Epithelial cell of prostate (primary cell): ENCODE measurements around the gene CMBL.
A peak's percentile ranks its signal among the peaks of the same experiment; 100 is the strongest.
"Not testable (repeated sequence)": the region's sequence is repeated elsewhere in the genome, so short reads cannot be mapped to it uniquely, and the experiment has no call there.

ENCODE experiments used
- DNase-seq: peaks from one replicate; pipeline ENCODE4 v3.0.0-alpha.2; 2011; ENCODE audit warnings: low read depth, low spot score
- H3K27ac ChIP-seq: fragments of 450-650 bp; 2 replicates; pipeline ENCODE4 v1.5.1; 2017; ENCODE audit warnings: mild to moderate bottlenecking

CMBL gene

DNA sequence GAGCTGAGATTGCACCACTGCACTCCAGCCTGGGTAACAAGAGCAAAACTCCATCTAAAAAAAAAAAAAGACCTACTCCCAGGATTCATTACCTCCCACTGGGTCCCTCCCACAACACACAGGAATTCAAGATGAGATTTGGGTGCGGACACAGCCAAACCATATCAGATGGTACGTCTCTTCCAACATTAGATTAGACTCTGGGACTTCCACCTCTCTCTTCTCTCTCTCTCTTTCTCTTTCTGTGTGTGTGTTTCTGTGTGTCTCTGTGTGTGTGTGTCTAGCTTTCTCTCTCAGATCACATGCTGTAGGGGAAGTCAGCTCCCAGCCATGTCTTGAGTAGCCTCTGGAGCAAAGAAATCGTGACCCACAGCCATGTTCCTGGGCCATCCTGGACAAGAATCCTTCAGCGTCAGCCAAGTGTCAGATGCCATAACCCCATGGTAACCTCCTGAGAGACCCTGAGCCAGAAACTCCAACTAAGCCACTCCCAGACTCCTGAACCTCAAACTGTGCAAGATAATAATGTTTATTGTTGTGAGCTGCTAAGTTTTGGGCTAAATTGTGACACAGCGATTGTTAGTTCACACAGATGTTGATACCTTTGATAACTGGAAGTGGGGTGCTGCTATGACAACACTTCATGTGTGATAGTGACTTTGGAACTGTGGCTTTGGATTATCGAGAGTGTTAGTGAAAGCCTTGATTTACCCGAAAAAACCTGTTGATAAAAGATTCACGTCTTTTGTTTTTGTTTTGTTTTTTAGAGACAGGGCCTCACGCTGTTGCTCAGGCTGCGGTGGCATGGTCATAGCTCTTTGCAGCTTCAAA is 4.1 kb upstream of the CMBL start:
- no peak for DNase-seq
- no peak overlapping the region for H3K27ac ChIP-seq

DNA sequence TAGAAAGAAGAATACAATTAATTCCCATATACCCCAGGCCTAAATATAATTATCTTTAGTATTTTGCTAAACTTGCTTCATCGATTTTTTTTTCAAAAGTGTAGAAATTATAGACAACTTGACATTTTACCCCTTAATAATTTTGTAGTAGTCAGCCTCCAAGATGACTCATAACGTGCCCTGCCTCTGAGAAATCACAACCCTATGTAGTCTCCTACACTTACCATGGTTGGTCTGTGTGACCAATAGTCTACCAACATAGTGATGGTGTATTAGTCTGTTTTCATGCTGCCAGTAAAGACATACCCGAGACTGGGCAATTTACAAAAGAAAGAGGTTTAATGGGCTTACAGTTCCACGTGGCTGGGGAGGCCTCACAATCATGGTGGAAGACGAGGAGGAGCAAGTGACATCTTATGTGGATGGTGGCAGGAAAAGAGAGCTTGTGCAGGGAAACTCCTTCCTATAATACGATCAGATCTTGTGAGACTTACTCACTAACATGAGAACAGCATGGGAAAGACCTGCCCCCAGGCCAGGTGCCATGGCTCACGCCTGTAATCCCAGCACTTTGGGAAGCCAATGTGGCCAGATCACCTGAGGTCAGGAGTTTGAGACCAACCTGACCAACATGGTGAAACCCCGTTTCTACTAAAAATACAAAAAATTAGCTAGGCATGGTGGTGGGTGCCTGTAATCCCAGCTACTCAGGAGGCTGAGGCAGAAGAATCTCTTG is 3.3 kb upstream of the CMBL start:
- H3K27ac ChIP-seq: peak overlapping the region; percentile 74
- DNase-seq: not testable (repeated sequence)

DNA sequence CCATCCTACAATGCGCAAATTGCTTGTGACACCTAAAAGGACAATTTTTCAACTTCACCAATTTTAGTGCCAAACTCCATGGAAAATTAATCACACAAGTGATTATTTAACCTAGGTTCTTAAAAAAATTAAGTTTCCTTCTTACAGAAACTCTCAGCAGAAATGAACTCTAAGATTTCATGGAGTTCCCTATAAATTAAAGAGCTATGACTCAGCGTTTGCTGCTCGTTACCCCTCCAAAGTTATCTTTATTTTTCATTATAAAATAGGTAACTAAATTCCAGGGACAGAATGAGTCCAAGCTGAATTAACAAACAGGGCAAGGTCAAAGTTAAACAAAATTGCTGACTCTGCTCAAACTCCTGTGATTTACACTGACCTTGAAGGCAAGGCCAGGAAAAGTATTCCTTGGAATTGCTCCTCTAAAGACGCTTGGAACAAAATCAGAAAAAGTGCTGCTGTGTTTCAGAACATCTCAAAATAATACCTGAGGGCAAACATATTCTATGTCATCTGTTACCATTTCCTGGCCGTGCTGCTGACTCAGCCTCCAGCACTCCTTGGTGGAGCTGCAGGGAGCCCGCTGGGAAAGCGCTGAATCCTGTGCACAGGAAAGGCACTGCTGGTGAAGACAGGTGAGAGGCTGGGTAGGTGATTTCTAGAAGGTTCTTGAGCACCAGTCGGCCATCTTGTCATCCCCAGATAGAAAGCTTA is 2.5 kb upstream of the CMBL start:
- peak; percentile 41 for DNase-seq
- H3K27ac ChIP-seq: peak overlapping the region; percentile 74

DNA sequence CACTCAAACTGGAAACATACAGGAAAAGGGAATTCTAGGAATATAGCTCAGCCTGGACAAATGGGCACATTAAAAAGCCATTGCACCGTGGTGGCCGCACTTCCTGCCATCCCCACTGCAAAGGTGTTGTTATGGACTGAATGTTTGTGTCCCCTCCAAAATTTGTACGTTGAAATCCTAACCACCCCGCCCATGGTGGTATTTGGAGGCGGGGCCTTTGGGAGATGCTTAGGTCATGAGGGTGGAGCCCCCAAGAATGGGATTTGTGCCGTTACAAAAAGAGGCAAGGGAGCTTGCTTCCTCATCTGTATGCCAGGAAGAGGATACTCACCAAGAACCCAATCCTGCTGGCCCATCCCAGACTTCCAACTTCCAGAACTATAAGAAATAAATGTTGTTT is 1.1 kb upstream of the CMBL start:
- no peak for DNase-seq
- H3K27ac ChIP-seq: no peak overlapping the region

DNA sequence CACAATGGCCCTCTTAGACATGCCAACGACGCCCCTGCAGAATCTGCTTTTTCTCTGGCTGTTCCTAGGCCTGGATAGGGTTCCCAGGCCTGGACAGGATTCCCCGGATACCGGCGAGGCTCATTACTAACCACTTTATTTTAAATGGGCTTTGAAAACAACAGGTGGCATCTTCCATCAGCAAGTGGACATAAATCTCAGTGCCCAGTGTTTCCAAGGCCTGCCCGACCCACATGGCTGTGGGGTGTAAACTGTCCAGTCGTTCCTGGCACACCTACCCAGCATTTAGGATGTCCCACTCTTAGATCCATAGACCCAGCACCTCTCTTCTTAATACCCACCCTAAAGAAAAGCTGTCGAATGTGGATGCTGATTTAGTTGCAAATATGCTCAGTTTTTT is 896 bp downstream of the CMBL start:
- DNase-seq: no peak
- no peak overlapping the region for H3K27ac ChIP-seq

DNA sequence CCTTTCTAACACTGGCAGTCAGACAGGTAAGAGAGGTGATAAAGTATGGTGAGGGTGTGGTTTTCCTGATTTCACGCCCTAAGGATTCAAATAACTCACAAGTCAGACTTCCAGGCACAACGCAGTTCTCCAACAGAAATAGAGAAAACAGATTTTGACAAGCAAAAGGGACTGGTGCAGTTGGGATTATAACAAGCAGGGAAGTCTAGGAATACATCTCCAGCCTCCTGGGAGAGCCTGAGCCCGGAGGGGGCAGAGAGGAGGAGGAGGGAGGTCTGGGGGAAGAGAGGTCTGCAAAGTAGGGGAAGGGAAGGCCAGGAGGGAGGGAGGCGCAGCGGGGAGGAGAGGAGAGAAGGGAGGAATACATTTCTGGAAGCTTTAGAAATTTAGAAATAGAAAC is 1.6 kb downstream of the CMBL start:
- no peak for DNase-seq
- H3K27ac ChIP-seq: no peak overlapping the region

DNA sequence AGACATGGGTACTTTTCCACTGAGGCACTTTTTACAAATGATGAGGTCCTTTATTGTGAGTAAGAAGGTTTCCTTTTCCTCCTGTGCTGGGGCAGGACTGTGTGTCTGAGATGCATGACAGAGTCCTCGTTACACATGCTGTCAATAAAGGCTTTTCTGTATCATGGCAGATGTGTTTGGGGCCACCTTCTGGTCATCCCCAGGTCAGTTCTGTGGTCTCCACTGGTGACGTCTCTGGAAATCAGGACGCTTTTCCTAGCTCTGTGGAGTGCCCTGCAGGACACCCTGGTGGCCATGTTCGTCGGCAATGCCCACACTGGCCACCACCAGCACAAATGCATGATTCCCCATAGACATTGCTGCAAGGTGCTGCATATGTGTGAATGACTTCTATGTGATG is 2.8 kb downstream of the CMBL start:
- H3K27ac ChIP-seq: no peak overlapping the region
- DNase-seq: no peak

DNA sequence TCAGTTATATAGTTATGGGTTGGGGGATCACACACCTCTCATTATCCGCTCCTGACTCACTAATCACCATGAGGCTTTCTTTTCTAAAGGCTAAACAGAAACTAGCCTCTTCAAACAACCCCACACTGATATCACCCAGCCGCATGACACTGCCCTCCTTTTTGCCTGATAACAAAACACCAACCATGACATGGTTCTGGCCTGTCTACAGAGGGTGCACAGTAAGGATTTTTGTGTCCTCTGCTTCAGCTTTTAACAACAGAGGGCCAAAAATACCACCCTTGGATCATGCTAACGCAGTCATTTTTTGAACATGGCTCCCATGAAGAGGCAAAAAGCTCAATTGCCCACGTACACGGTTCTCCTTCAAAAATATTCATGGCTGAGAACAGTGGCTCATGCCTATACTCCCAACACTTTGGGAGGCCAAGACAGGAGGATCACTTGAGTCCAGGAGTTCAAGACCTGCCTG is 4.0 kb downstream of the CMBL start:
- no peak for DNase-seq
- no peak overlapping the region for H3K27ac ChIP-seq

DNA sequence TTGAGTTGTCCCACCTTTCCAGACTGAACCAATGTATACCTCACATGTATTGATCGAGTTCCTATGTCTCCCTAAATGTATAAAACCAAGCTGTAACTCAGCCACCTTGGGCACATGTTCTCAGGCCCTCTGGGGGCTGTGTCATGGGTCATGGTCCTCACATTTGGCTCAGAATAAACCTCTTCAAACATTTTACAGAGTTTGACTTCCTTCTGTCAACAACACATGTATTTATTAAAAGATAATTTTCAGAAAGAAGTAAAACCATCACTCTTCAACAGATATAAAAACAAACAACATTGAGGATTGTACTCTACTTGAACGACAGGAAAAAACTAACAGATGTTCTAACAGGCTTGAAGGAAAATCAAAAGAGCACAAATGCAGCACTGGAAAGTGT is 4.5 kb downstream of the CMBL start:
- H3K27ac ChIP-seq: no peak overlapping the region
- no peak for DNase-seq

DNA sequence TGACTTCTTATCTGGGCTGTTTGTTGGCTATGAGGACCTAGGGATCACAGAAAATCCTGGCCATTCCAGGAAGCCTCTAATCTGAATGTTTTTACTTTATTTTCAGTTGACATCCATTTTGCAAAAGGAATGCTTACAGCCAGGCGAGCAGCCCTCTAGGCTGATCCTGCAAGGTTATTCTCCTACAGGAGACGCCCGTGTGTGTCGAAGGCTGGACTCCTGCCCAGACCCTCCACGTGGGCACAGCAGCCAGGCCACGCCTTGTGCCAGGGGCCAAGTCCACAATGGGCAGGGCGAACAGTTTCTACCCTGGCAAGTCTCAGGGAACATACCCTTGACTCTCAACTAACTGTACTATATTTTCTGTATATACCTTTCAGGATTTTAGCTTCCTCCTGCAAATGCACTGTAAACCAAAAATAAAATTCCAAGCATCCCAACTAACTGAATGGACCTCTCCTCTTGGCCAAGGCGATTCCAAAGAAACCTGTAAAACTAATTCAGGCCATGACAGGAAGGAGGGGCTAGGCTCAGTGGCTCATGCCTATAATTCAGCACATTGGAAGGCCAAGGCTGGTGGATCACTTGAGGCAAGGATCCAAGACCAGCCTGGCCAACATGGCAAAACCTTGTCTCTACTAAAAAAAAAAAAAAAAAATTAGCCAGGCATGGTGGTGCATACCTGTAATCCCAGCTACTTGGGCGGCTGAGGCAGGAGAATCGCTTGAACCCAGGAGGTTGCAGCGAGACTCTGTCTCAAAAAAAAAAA is 5.7 kb downstream of the CMBL start:
- DNase-seq: no peak

DNA sequence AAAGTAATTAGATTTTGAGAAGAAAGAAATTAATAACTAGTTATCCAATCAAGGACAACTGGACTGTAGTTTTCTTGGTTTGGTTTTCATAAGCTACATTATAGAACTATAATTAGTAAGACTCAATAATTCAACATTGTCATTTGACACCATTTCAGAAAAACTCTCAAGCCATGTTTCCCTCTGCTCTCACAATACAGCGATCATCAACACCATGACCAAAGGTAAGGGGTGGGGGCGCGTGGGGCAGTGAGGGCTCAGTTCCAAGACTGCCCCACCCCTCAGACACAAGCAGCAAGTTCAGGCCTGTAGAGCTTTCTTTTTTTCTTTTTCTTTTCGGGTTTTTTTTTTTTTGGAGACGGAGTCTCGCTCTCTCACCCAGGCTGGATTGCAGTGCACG is 6.4 kb downstream of the CMBL start:
- H3K27ac ChIP-seq: no peak overlapping the region
- DNase-seq: no peak

More for the DNA sequence above, 5.7 kb downstream of the CMBL start:
- no peak overlapping the region for H3K27ac ChIP-seq

DNA sequence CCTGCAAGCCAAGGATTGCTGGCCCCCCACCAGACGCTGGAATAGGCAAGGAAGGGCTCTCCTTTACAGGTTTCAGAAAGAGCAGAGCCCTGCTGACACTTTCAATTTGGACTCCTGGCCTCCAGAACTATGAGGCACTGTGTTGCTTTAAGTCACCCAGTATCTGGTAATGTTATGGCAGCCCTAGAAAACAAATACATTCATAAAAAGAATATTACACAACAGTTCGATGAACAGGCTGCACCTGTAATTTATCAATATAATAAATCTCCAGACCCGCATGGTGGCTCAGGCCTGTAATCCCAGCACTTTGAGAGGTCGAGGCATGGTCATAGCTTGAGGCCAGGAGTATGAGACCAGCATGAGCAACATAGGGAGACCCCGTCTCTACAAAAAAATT is 7.5 kb downstream of the CMBL start:
- no peak for DNase-seq
- H3K27ac ChIP-seq: no peak overlapping the region

DNA sequence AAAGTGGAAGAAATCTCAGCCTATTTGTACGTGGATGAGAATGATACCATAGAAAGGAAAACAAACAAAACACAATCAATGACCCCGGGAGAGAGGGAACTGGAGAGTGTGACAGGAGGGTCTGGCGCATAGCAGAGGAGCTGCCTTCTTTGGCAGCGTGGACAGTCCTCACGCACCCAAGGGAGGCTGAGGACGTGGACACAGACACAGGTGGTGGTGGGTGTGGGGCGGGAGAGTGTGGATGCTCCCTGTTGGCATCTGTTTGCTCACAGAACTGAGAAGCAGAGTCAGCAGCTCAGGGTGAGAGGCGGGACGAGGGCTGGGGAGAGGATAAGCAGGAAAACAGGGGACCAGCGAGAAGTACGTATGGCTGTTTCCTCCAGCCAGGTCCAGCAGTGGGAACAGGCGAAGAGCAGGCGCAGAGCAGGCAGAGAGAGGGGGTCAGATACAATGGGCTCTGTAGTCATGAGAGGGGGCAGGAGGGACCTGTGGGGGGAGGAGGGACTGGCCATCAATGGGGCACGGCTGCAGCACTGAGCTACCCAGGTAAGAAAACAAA is 10.0 kb downstream of the CMBL start:
- H3K27ac ChIP-seq: no peak overlapping the region
- no peak for DNase-seq

DNA sequence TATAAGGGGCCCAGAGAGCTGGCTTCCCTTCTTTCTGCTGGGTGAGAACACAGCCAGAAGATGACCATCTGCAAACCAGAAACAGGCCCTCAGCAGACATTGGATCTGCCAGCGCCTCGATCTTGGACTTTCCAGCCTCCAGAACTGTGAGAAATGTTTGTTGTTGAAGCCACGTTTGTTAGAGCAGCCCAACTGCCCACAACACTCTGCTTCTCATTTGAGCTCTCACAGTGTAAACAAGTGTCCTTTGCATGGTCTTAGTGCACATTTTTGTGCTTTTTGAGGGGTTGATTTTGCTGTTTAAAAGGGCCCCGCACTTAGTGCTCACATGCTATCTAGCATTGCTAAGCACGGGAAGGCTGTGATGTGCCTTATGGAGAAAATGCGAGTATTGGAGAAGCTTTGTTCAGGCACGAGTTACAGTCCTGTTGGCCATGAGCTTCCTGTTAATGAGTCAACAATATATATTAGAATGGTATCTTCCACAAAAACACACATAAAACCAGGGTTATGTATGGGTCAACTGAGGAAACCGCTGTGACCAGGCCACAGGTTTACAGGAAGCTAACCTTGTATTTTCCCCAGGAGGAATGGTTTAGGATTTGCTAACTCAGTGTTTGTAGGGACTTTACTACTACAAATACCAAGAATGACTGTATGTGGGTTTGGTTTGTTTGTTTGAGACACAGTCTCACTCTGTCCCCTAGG is 11.9 kb downstream of the CMBL start:
- DNase-seq: peak; percentile 27
- H3K27ac ChIP-seq: no peak overlapping the region

DNA sequence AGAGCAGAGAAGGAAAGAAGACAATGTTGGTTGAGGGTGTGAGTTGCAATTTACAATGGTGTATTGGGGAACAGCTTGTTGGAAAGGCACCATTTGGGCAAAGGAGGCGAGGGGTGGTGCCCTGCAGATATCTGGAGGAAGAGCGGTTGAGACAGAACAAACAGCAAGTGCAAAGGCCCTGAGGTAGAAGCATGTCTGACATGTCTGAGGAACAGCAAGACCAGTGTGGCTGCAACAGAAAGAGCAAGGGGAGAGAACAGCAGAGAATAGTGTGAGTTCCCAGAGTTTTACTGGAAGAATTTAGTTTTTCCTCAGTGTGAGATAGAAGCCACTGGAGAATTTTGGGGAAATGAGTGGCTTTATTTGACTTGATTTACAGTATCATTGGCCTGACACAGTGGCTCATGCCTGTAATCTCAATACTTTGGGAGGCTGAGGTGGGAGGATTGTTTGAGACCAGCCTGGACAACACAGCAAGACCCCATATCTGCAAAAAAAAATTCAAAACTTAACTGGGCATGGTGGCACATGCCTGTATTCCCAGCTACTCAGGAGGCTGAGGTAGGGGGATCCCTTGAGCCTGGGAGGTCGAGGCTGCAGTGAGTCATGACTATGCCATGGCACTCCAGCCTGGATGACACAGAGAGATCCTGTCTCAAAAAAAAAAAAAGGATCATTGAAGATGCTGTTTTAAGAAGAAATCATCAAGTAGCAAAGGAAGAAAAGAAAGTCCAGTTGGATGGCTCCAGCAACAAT is 13.6 kb downstream of the CMBL start:
- no peak for DNase-seq
- H3K27ac ChIP-seq: no peak overlapping the region

DNA sequence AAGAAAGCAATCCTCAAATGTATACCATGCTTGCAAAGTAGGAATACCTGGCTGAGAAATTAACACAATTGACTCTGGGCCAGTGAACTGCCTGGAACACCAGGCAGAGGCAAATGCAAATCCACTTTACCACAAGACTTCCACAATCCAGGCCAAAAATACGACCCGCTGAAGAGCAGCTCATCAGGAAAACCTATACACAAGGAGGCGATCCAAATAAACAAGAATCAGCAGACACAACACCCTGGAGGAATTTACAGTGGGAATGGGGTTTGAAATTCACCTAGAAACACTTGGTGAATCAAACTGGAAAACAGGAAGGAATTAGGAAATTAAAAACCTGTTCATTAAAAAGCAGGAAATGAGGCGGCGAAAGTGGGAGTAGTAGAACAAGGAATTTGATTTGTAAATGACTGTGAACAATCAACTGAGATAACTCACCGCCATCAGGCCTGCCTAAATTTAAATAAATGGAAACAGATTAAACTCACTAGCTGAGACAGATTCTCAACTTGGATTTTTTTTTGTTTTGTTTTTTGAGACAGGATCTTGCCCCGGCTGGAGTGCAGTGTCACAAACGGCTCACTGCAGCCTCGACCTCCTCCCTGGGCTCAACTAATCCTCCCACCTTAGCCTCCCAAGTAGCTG is 15.9 kb downstream of the CMBL start:
- H3K27ac ChIP-seq: no peak overlapping the region

DNA sequence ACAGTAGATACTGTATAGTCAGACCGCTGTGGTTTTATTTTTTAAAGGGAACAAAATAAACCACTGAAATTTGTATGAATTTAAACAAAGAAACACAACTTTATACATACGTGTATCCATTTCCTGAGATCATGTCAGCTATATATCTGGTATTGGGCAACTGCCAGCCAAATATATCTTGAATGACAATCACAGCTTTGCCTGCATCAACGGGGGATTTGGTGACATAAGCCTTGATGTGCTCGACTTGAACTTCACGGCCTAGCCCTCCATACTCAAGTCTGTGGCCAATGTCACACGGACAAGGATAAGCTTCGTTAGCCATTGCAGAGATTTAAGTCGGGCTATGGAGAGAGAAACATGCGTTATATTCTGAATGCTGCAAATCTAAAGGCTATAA is 17.3 kb downstream of the CMBL start:
- H3K27ac ChIP-seq: no peak overlapping the region
- DNase-seq: no peak

More for the DNA sequence above, 15.9 kb downstream of the CMBL start:
- DNase-seq: no peak

DNA sequence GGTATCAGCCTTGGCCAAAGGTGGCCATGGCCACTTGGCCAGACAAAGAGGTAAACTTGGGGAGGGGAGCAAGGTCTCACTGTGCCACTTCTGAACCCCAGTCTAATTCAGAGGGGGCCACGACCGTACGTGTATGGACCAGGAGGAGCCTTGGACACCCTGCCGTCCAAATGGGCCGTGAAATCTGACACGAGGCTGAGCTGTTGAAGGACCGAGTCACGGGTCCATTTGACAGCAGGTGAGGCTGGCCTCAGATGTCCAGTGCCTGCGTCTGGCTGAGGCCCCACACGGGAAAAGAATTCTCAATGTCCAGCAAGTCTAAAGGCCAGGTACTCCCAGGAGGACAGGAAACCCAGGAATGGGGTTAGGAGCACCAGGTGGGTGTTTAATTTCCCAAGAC is 17.7 kb downstream of the CMBL start:
- no peak overlapping the region for H3K27ac ChIP-seq
- no peak for DNase-seq
